Measurements from ENCODE around the gene CYCS. TPM values are rescaled to one million over a fixed set of nuclear protein-coding genes. Genes with fewer than 3 reads are reported as not detected.

CYCS gene
- total and polyA plus RNA-seq, 10 of the 15 experiments (the other 5 are each of a cell fraction or from before 2014, with no cell fraction given): 113 to 952 (median 356) TPM

GRCh38 chr7:25168145-25168544, 43.1 kb upstream of the CYCS start (continued):
- TF ChIP-seq ATF7 (IDR thresholded peaks at IDR 0.05; ENCODE audit: low read depth): no peak

- H3K4me1 ChIP-seq (ENCODE audit: control insufficient read depth, insufficient read depth, low read length): no peaks in the 10 kb centered on the region
- CTCF ChIA-PET: no interaction called here
- no peak overlapping the region for H3K9ac ChIP-seq (ENCODE audit: control insufficient read depth, insufficient read depth, low read length)
- BruUV-seq (replicated peaks): no TSS peak
- SMC1A ChIA-PET (ENCODE audit: uncharacterized antibody, unreplicated experiment): no interaction called here
- H3K27ac ChIP-seq (ENCODE audit: control insufficient read depth, insufficient read depth): no peak overlapping the region
- 0 out of 4 replicates have a peak, but pooled peaks cover 0 to 2% of the 10 kb centered on the region in 2 experiments for H3K36me3 ChIP-seq (ENCODE audit: control insufficient read depth in 2 of 2, insufficient read depth in 2 of 2, low read length in 1 of 2)
- FAIRE-seq (no peak), DNase-seq (ENCODE audit: low read depth, low spot score) (no peak), ATAC-seq (no peak)
- H3K79me2 ChIP-seq (ENCODE audit: control insufficient read depth, insufficient read depth, low read length): no peaks in the 10 kb centered on the region
- RAD21 ChIA-PET (ENCODE audit: unreplicated experiment): no interaction called here
- in situ Hi-C loops (cut with MboI) (no loop called here), intact Hi-C loops (cut with micrococcal nuclease; ENCODE audit: unreplicated experiment) (no loop called here)
- no peaks in the 10 kb centered on the region for H3K27me3 ChIP-seq (replicated peaks in 1 of 2; ENCODE audit: control insufficient read depth in 2 of 2, insufficient read depth in 2 of 2, low read length in 1 of 2)
- H3K4me3 ChIP-seq: no peak overlapping the region
- H4K20me1 ChIP-seq (ENCODE audit: control insufficient read depth, insufficient read depth): no peaks in the 10 kb centered on the region
- 83% methylated on average over 3 of the region's 3 CpGs for WGBS (ENCODE audit: insufficient coverage, insufficient replicate concordance, low lambda C conversion rate, missing lambda C conversion rate)
- no peak overlapping the region for H2AFZ ChIP-seq (ENCODE audit: control insufficient read depth, low read depth, low read length)
- H3K4me2 ChIP-seq (ENCODE audit: control insufficient read depth, insufficient read depth): no peak overlapping the region
- no peaks in the 10 kb centered on the region for H3K9me3 ChIP-seq (replicated peaks; ENCODE audit: control insufficient read depth, insufficient read depth, low read length)
- POLR2A ChIA-PET: no interaction called here
- TF ChIP-seq RUNX3 (IDR thresholded peaks at IDR 0.05; ENCODE audit: low read length): no peak
- TF ChIP-seq ZBTB33 (IDR thresholded peaks at IDR 0.05): no peak
- TF ChIP-seq CEBPB (IDR thresholded peaks at IDR 0.05; ENCODE audit: borderline replicate concordance in 1 of 2, low read depth in 2 of 2, low read length in 2 of 2): no peak
- TF ChIP-seq CREM (IDR thresholded peaks at IDR 0.05; ENCODE audit: low read depth): no peak
- no peak for TF ChIP-seq E2F4 (IDR thresholded peaks at IDR 0.05; ENCODE audit: low read depth, low read length)
- no peak for TF ChIP-seq ZBED1 (IDR thresholded peaks at IDR 0.05; ENCODE audit: borderline replicate concordance)
- TF ChIP-seq SRF (IDR thresholded peaks at IDR 0.05; ENCODE audit: low read depth in 2 of 2, low read length in 2 of 2): no peak
- no peak for TF ChIP-seq CHD4 (IDR thresholded peaks at IDR 0.05)
- no peak for TF ChIP-seq ETV6 (conservative IDR thresholded peaks at IDR 0.05 in 1 of 2, IDR thresholded peaks at IDR 0.05 in 1 of 2; ENCODE audit: borderline replicate concordance in 1 of 2, low read depth in 1 of 2)
- no peak for TF ChIP-seq BRCA1 (IDR thresholded peaks at IDR 0.05; ENCODE audit: low read depth, low read length)
- no peak for TF ChIP-seq STAT1 (conservative IDR thresholded peaks at IDR 0.05)
- TF ChIP-seq ZSCAN29 (IDR thresholded peaks at IDR 0.05): no peak
Measured at GRCh38 chr7:25167262-25167843, 42.3 kb upstream of the CYCS start.
